ENCODE results near the gene PDE6H.

DNA sequence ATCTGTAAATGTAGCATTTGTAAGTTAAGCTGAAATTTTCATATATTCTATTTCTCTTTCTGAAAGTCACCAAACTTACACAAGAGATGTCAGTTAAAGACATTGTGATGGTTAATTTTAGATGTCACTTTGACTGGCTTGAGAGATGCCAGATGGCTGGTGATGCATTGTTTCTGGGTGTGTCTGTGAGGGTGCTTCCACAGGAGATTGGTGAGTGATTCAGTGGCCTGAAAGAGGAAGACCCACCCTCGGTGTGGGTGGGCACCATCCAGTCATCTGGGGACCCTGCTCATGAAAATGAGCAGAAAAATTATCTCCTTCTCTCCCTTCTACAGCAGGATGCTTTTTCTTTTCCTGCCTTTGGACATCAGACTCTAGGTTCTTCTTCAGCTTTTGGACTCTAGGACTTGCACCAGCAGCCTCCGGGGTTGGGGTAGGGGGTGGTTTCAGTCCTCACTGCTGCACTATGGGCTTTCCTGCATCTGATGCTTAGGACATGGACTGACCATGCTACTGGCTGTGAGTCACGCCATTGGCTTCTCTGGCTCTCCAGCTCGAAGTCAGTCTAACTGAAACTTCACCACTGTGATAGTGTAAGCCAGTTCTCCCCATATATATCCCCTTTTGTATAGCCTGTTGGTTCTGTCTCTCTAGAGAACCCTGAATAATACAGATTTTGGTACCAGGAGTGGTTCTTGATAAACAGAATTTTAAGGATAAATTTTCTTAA lies 20.9 kb downstream of the PDE6H start:
- TF ChIP-seq, protein P1, sequence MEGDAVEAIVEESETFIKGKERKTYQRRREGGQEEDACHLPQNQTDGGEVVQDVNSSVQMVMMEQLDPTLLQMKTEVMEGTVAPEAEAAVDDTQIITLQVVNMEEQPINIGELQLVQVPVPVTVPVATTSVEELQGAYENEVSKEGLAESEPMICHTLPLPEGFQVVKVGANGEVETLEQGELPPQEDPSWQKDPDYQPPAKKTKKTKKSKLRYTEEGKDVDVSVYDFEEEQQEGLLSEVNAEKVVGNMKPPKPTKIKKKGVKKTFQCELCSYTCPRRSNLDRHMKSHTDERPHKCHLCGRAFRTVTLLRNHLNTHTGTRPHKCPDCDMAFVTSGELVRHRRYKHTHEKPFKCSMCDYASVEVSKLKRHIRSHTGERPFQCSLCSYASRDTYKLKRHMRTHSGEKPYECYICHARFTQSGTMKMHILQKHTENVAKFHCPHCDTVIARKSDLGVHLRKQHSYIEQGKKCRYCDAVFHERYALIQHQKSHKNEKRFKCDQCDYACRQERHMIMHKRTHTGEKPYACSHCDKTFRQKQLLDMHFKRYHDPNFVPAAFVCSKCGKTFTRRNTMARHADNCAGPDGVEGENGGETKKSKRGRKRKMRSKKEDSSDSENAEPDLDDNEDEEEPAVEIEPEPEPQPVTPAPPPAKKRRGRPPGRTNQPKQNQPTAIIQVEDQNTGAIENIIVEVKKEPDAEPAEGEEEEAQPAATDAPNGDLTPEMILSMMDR (IDR thresholded peaks at IDR 0.05), result no peak
- TF ChIP-seq POLR2A (IDR thresholded peaks at IDR 0.05), result no peak

Data from prostate gland (tissue), 2 donors.